ENCODE data around the gene LBHD1. TPM values are rescaled to one million over a fixed set of nuclear protein-coding genes. Genes with fewer than 3 reads are reported as not detected.

Gene LBHD1
- total and polyA plus RNA-seq, 2 of the 13 experiments (the other 11 are each of a cell fraction or from before 2014, with no cell fraction given) = 3.2 to 3.7 TPM

DNA sequence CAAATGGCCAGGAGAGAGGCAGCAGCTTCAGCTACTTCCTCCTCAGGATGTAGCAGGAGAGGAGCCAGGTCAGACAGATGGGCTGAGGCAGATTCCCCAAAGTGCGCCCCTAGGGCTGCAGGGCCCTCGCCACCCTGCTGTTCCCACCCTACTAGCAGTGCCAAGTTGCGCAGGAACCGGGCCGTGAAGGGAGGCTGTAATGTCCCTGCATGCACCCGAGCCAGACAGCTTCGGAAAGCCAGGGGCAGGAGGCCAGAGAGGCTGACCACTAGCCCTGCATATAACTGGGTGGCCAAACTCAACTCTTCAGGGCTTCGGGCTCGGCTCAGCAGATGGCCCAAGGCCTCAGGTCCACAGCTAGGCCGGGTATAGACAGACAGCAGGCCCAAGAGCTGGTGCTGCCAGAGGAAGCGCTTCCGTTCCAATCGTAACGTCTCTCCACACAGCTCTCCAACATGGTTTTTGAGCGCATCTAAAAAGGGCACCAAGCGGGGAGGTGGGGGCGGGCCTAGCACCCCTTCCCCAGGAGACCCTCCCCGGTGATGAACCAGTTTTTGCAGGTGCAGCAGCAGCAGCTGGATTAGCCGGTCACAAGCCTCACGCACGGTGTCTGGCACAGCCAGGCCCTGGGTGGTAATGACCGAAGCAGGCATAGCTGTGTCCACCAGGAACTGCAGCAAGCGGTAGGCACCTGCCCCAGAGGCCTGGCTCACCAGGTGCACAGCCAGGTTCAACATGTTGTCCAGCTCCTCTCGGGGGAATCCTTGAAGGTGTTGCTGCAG lies 23.7 kb downstream of the LBHD1 start:
- H3K79me2 ChIP-seq (ENCODE audit: insufficient read depth, low read length) = peaks cover 46% of the 10 kb centered on the region

More for the DNA sequence above, 23.7 kb downstream of the LBHD1 start:
- H3K9ac ChIP-seq (ENCODE audit: insufficient read depth, low read depth, low read length) = no peak overlapping the region
- H2AFZ ChIP-seq (ENCODE audit: low read length) = no peak overlapping the region
- POLR2A ChIA-PET = interaction anchor here (0.9 to 5.0 kb wide), 7 partner anchors 17 to 224 kb away, joined by 3 to 53 read pairs (median 4); partner anchors contain the start of genes B3GAT3, C11orf98, CSKMT and EEF1G
- H3K36me3 ChIP-seq (replicated peaks in 1 of 2; ENCODE audit: control insufficient read depth in 1 of 2, insufficient read depth in 2 of 2, low read length in 2 of 2) = peaks cover 4 to 24% of the 10 kb centered on the region in 2 experiments; a peak in 3 of 5 replicates
- in situ Hi-C loops (cut with HindIII; ENCODE audit: extremely low pct_ligation_motif_present, low pct_unique_long_range_greater_than_20kb) = no loop called here
- WGBS (ENCODE audit: low lambda C conversion rate) = 91% methylated on average over 4 of the region's 24 CpGs
- H3K27ac ChIP-seq (ENCODE audit: extremely low read length, insufficient read depth, low read length) = no peak overlapping the region
- intact Hi-C loops (cut with micrococcal nuclease; ENCODE audit: unreplicated experiment) = no loop called here
- H4K20me1 ChIP-seq (ENCODE audit: insufficient read depth, low read length) = peaks cover 8% of the 10 kb centered on the region
- ATAC-seq = no peak
- FAIRE-seq = no peak
- no peak overlapping the region for H3K4me3 ChIP-seq (replicated peaks in 1 of 3; ENCODE audit: insufficient read depth in 1 of 3, low read depth in 2 of 3, low read length in 3 of 3)
- H3K4me2 ChIP-seq (ENCODE audit: low read depth, low read length) = no peak overlapping the region
- TF ChIP-seq, protein P1, sequence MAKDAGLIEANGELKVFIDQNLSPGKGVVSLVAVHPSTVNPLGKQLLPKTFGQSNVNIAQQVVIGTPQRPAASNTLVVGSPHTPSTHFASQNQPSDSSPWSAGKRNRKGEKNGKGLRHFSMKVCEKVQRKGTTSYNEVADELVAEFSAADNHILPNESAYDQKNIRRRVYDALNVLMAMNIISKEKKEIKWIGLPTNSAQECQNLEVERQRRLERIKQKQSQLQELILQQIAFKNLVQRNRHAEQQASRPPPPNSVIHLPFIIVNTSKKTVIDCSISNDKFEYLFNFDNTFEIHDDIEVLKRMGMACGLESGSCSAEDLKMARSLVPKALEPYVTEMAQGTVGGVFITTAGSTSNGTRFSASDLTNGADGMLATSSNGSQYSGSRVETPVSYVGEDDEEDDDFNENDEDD (CRISPR knock-in tag; IDR thresholded peaks at IDR 0.05; ENCODE audit: borderline replicate concordance) = no peak
- peak; percentile 58 for TF ChIP-seq AGO2 (optimal IDR thresholded peaks at IDR 0.05; ENCODE audit: low read depth, low read length)
- TF ChIP-seq ZNF746 (CRISPR knock-in tag; IDR thresholded peaks at IDR 0.05) = no peak
- no peak for TF ChIP-seq TP53 (CRISPR knock-in tag; conservative IDR thresholded peaks at IDR 0.05)
- no peak for TF ChIP-seq TCF7L2 (IDR thresholded peaks at IDR 0.05; ENCODE audit: low read depth, low read length)
- TF ChIP-seq, protein P2, sequence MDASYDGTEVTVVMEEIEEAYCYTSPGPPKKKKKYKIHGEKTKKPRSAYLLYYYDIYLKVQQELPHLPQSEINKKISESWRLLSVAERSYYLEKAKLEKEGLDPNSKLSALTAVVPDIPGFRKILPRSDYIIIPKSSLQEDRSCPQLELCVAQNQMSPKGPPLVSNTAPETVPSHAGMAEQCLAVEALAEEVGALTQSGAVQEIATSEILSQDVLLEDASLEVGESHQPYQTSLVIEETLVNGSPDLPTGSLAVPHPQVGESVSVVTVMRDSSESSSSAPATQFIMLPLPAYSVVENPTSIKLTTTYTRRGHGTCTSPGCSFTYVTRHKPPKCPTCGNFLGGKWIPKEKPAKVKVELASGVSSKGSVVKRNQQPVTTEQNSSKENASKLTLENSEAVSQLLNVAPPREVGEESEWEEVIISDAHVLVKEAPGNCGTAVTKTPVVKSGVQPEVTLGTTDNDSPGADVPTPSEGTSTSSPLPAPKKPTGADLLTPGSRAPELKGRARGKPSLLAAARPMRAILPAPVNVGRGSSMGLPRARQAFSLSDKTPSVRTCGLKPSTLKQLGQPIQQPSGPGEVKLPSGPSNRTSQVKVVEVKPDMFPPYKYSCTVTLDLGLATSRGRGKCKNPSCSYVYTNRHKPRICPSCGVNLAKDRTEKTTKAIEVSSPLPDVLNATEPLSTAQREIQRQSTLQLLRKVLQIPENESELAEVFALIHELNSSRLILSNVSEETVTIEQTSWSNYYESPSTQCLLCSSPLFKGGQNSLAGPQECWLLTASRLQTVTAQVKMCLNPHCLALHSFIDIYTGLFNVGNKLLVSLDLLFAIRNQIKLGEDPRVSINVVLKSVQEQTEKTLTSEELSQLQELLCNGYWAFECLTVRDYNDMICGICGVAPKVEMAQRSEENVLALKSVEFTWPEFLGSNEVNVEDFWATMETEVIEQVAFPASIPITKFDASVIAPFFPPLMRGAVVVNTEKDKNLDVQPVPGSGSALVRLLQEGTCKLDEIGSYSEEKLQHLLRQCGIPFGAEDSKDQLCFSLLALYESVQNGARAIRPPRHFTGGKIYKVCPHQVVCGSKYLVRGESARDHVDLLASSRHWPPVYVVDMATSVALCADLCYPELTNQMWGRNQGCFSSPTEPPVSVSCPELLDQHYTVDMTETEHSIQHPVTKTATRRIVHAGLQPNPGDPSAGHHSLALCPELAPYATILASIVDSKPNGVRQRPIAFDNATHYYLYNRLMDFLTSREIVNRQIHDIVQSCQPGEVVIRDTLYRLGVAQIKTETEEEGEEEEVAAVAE (CRISPR knock-in tag; IDR thresholded peaks at IDR 0.05; ENCODE audit: borderline replicate concordance) = no peak
- no peak for TF ChIP-seq MAZ (IDR thresholded peaks at IDR 0.05; ENCODE audit: borderline replicate concordance, low read depth, low read length)
- TF ChIP-seq MAZ (CRISPR knock-in tag; IDR thresholded peaks at IDR 0.05; ENCODE audit: low read depth) = no peak
- H3K4me1 ChIP-seq (ENCODE audit: insufficient read depth, low read length) = peaks cover 45% of the 10 kb centered on the region
- no peaks in the 10 kb centered on the region for H3K27me3 ChIP-seq (ENCODE audit: control insufficient read depth in 1 of 2, insufficient read depth in 2 of 2, low read length in 2 of 2)
- DNase-seq (ENCODE audit: low spot score) = no peak
- H3K9me3 ChIP-seq (ENCODE audit: low read length) = no peaks in the 10 kb centered on the region
- CTCF ChIA-PET (ENCODE audit: low intra/inter-chr PET ratio, low total read pairs) = no interaction called here
- BruUV-seq (replicated peaks) = no TSS peak

Measured in HepG2 (cell line).